ENCODE data around the gene FANCE.

DNA sequence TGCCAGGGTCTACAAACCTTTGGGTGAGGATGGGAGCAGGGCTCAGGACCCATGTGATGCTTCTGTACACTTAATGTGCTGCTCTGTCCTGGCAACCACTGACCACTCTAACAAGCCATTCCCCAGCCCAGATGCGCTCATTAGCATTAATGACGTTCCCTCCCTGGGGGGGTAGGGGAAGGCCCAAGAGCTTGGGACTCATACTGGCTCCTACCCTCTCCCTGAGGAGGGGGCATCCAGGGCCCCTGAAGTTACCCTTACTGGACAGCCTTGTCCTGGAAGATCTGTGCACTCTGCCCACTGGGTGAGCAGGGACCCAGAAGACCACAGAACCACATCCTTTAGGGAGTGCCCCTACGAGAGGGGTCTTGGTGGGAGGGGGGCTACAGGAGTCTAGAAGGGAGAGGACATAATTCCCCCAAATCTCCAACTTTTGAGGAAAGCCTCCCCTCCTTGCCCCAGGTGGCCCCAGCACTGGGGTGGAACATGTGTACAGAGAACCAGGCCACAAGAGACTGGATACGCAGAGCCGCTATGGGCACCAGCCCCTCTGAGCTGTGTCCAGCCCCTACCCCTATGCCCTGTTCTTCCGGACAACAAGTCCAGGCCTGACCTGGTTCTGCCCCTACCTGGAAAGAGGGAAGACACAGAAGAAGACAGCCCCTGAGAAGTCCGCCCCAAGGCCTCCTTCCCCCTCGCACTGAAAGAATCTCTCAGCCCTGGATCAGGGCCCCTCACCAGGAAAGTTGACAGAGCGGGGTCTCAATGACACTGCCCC is 43.3 kb downstream of the FANCE start:
- TF ChIP-seq POLR2A (IDR thresholded peaks at IDR 0.05) (no peak), POLR2AphosphoS5 (IDR thresholded peaks at IDR 0.05) (no peak), EP300 (IDR thresholded peaks at IDR 0.05) (no peak)
- TF ChIP-seq, protein P1, sequence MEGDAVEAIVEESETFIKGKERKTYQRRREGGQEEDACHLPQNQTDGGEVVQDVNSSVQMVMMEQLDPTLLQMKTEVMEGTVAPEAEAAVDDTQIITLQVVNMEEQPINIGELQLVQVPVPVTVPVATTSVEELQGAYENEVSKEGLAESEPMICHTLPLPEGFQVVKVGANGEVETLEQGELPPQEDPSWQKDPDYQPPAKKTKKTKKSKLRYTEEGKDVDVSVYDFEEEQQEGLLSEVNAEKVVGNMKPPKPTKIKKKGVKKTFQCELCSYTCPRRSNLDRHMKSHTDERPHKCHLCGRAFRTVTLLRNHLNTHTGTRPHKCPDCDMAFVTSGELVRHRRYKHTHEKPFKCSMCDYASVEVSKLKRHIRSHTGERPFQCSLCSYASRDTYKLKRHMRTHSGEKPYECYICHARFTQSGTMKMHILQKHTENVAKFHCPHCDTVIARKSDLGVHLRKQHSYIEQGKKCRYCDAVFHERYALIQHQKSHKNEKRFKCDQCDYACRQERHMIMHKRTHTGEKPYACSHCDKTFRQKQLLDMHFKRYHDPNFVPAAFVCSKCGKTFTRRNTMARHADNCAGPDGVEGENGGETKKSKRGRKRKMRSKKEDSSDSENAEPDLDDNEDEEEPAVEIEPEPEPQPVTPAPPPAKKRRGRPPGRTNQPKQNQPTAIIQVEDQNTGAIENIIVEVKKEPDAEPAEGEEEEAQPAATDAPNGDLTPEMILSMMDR (IDR thresholded peaks at IDR 0.05): no peak
